NCI-H82 treated with DMSO at 0.1 percent for 48 hours (cell line): ENCODE measurements around the gene KRT83.
"Not testable (repeated sequence)": the region's sequence is repeated elsewhere in the genome, so short reads cannot be mapped to it uniquely, and the experiment has no call there.

Experiments
- DNase-seq: peaks from one replicate; lab custom pipeline; 2025; ENCODE audit not compliant: unreplicated experiment; lab: John Stamatoyannopoulos, UW

The KRT83 gene

GRCh38 chr12:52290483-52291134, 30.6 kb downstream of the KRT83 start:
- not testable (repeated sequence) for DNase-seq

GRCh38 chr12:52287816-52288805, 33.1 kb downstream of the KRT83 start:
- not testable (repeated sequence) for DNase-seq

- not testable (repeated sequence) for DNase-seq
Observed at GRCh38 chr12:52286857-52287785, 34.1 kb downstream of the KRT83 start.

GRCh38 chr12:52285851-52286530, 35.2 kb downstream of the KRT83 start:
- no peak for DNase-seq

GRCh38 chr12:52285172-52285745, 35.9 kb downstream of the KRT83 start:
- DNase-seq = no peak

GRCh38 chr12:52284562-52285171, 36.5 kb downstream of the KRT83 start:
- no peak for DNase-seq

- no peak for DNase-seq
Observed at GRCh38 chr12:52280796-52281560, 40.2 kb downstream of the KRT83 start.

GRCh38 chr12:52280319-52280795, 40.8 kb downstream of the KRT83 start:
- no peak for DNase-seq

- no peak for DNase-seq
Observed at GRCh38 chr12:52279422-52280318, 41.5 kb downstream of the KRT83 start.

- peak; percentile 6 for DNase-seq
Observed at GRCh38 chr12:52278575-52279421, 42.4 kb downstream of the KRT83 start.

- no peak for DNase-seq
Observed at GRCh38 chr12:52277486-52278245, 43.5 kb downstream of the KRT83 start.

- DNase-seq = no peak
Observed at GRCh38 chr12:52275686-52276085, 45.5 kb downstream of the KRT83 start.

GRCh38 chr12:52274521-52275120, 46.6 kb downstream of the KRT83 start, which contains the start of gene KRT86:
TSS of gene KRT86 (plus strand) at chr12:52274645. CDS start at chr12:52301917, 27,272 bp downstream.
- DNase-seq = no peak

GRCh38 chr12:52271158-52271557, 50.0 kb downstream of the KRT83 start:
- no peak for DNase-seq

GRCh38 chr12:52270541-52271070, 50.6 kb downstream of the KRT83 start:
- DNase-seq = no peak
